Cardiac fibroblast (primary cell): ENCODE measurements around the gene STARD5.
"Not testable (repeated sequence)": the region's sequence is repeated elsewhere in the genome, so short reads cannot be mapped to it uniquely, and the experiment has no call there.

Experiments
- DNase-seq, 2 donors: peaks; one replicate each; pipeline versions ENCODE4 v3.0.0 to v3.0.0-alpha.2; 2010; ENCODE audit warnings: low read depth in 2 of 2
- H3K4me3 ChIP-seq, 2 donors: replicated peaks in 1 of 2; 1 replicate in 1 of 2; 2 replicates in 1 of 2; pipeline ENCODE4 v1.5.1; 2011; ENCODE audit warnings: low read depth in 2 of 2, low read length in 2 of 2, mild to moderate bottlenecking in 2 of 2, moderate library complexity in 1 of 2
- CTCF ChIP-seq: IDR thresholded peaks from one replicate; pipeline ENCODE4 v1.5.1; 2011; ENCODE audit warnings: low read depth, mild to moderate bottlenecking, low read length, inconsistent platforms

The STARD5 gene

DNA sequence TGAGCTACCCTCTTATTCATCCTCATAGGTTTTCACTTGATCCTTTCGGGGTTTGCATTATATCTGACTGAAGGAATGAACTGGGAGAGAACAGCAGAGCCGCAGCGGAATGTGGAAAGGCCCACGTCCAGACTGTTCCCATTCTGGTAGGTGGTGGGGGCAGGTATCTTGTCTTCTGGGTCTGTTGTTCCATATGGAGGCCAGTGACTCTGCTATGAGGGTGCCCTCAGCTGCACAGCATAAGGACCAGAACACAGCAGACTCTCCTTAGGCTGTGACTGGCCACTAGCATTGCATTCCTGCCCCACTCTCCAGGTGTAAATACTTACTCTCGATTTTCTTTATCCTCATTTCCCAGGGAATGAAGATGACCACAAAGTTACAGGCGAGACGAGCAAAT is 38.0 kb upstream of the STARD5 start:
- TF ChIP-seq CTCF, result no peak
- H3K4me3 ChIP-seq, result no peak overlapping the region
- DNase-seq, result no peak

- no peak overlapping the region for H3K4me3 ChIP-seq
- TF ChIP-seq CTCF, result no peak
- DNase-seq, result no peak
These were observed 36.5 kb upstream of the STARD5 start for GRCh38 chr15:81360491-81360890.

DNA sequence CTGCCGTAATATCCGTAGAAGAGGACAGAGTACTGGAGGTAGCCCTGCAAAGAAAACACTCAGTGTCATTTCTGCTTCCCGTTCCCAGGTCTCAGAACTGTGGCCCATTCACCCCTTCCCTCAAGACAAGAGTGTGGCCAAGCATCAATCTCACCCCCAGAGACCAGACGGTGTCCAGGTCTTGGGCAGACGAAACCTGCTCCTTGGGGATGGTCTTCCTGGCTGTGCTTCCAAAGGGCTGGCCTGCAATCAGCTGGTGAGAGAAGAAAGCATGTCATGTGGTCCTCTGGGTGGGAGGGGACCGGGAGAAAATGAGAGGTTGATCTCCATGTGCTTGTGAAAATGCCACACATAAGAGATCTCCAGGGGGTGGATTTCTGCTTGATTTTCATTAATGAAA is 34.3 kb upstream of the STARD5 start:
- DNase-seq, result no peak
- no peak overlapping the region for H3K4me3 ChIP-seq
- no peak for TF ChIP-seq CTCF

DNA sequence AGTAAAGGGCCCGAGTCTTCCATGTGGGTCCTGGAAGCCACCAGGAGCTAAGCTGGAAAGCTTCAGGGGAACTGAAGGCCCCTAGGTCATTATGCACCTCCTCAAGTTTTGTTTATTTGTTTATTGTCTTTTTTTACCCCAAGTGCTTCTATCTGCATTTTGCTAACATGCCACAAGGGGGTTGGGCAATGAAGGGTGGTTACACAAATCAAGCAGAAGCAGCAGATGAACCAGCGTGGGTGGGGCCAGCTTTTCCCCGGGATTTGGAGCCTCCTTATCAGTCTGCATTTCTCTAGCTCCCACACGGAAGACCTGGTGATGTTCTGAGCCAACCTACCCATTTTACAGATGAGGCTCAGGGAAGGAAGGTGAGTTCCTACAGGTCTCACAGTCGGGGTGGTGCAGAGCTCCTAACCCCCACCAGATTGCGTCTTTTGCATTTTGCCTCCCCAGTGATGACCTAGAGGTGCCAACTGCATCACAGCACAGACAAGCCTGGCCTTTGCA is 33.3 kb upstream of the STARD5 start:
- TF ChIP-seq CTCF, result no peak
- no peak overlapping the region for H3K4me3 ChIP-seq
- peak in 1 of 2 donors; percentile 5 for DNase-seq

- no peak overlapping the region for H3K4me3 ChIP-seq
- DNase-seq, result no peak
- TF ChIP-seq CTCF, result no peak
These were observed 32.3 kb upstream of the STARD5 start for GRCh38 chr15:81356252-81356651.

GRCh38 chr15:81351651-81352050 is 27.7 kb upstream of the STARD5 start:
- DNase-seq, result no peak
- H3K4me3 ChIP-seq, result no peak overlapping the region
- no peak for TF ChIP-seq CTCF

GRCh38 chr15:81349271-81349670 is 25.3 kb upstream of the STARD5 start:
- no peak overlapping the region for H3K4me3 ChIP-seq
- no peak for TF ChIP-seq CTCF
- no peak for DNase-seq

GRCh38 chr15:81348691-81349090 is 24.8 kb upstream of the STARD5 start:
- not testable (repeated sequence) for H3K4me3 ChIP-seq, DNase-seq
